ENCODE measurements around the gene MAPK6. TPM values are rescaled to one million over a fixed set of nuclear protein-coding genes. Genes with fewer than 3 reads are reported as not detected.
A peak's percentile ranks its signal among the peaks of the same experiment; 100 is the strongest.

MAPK6 gene
- total RNA-seq, 1 donor from 2014 or later, result 98.2 TPM

DNA sequence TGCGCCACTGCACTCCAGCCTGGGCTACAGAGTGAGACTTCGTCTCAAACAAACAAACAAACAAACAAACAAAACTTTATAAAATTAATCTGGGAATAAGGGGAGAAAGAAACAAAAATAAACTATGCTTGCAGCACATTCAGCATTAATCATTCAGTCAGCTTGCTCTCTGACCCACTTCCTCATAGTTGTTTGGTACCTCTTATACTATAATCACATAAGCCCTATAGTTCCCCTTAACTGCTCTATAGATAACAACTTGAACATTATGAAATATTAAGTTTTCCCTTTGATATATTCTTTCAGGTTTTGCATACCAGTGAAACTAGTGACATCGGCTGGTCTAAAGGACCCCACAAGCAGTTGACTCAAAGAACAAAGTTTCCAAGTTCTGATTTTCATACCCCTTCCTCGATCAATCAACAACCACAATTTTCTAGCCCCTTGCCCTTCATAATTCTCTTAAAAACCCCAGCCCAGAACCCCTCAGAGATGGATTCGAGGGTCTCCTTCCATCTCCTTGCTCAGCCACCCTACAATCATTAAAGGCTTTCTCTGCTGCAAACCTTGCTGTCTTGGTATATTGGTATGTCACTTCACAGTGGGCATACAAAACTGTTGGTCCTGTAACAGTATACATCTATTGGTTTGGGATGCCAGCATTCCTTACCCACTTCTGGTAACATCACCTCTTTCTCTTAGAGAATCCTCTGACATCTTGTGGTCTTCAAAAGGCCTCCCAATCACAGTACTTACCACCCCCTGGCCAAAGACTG is 67.2 kb downstream of the MAPK6 start:
- Mint-ChIP-seq H3K27me3 (ENCODE audit: low read depth, unreplicated experiment) (no peaks in the 10 kb centered on the region), H3K4me1 (ENCODE audit: low read depth, unreplicated experiment) (no peaks in the 10 kb centered on the region), H3K4me3 (ENCODE audit: unreplicated experiment) (no peak overlapping the region), H3K36me3 (ENCODE audit: low read depth, unreplicated experiment) (no peaks in the 10 kb centered on the region), H3K9me3 (ENCODE audit: unreplicated experiment) (peaks cover 2% of the 10 kb centered on the region), H3K27ac (ENCODE audit: unreplicated experiment) (no peak overlapping the region)
- DNase-seq (ENCODE audit: low read depth), result no peak
- Histone ChIP-seq H2AFZ (ENCODE audit: low read depth, low read length) (no peak overlapping the region), H3K36me3 (ENCODE audit: insufficient read depth, low read length) (no peaks in the 10 kb centered on the region), H4K20me1 (ENCODE audit: insufficient read depth, low read length) (no peaks in the 10 kb centered on the region), H3K79me2 (ENCODE audit: insufficient read depth, low read length) (no peaks in the 10 kb centered on the region), H3K9me3 (ENCODE audit: insufficient read depth, low read depth, low read length) (peaks cover 4% of the 10 kb centered on the region), H3K4me2 (ENCODE audit: low read length) (no peak overlapping the region), H3K9ac (ENCODE audit: low read length) (no peak overlapping the region), H3K27me3 (ENCODE audit: insufficient read depth, low read length) (no peaks in the 10 kb centered on the region), H3K4me1 (ENCODE audit: insufficient read depth, low read length) (no peaks in the 10 kb centered on the region), H3K27ac (ENCODE audit: low read depth, low read length) (no peak overlapping the region), H3K4me3 (ENCODE audit: insufficient read depth, low read depth, low read length) (no peak overlapping the region)
- TF ChIP-seq EZH2 (IDR thresholded peaks at IDR 0.05; ENCODE audit: insufficient read depth, low read length), result no peak
- no peak for TF ChIP-seq CTCF (IDR thresholded peaks at IDR 0.05; ENCODE audit: insufficient read depth, low read depth, low read length)
- FAIRE-seq, result no peak

DNA sequence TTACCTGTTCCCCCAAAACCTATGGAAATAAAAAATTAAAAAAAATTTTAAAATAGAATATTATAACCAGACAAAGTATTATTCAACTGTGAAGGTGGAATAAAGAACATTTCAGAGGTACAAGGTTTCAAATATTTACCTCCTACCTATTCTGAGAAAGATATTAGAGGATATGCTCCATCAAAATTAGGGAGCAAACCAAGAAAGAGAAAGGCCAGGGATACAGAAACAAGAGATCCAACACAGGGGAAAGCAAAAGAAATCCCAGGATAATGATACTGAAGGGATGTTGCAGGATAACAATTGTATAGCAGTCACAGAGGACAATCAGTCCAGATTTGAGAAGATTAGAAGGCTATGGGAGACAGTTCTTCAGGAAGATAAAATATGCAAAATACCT is 71.2 kb downstream of the MAPK6 start:
- Histone ChIP-seq H3K9me3 (ENCODE audit: insufficient read depth, low read depth, low read length) (peaks cover 4% of the 10 kb centered on the region), H3K79me2 (ENCODE audit: insufficient read depth, low read length) (no peaks in the 10 kb centered on the region), H3K36me3 (ENCODE audit: insufficient read depth, low read length) (no peaks in the 10 kb centered on the region), H2AFZ (ENCODE audit: low read depth, low read length) (no peak overlapping the region), H3K27ac (ENCODE audit: low read depth, low read length) (no peak overlapping the region), H3K4me2 (ENCODE audit: low read length) (no peak overlapping the region), H4K20me1 (ENCODE audit: insufficient read depth, low read length) (no peaks in the 10 kb centered on the region), H3K27me3 (ENCODE audit: insufficient read depth, low read length) (no peaks in the 10 kb centered on the region), H3K4me1 (ENCODE audit: insufficient read depth, low read length) (peaks cover 26% of the 10 kb centered on the region), H3K4me3 (ENCODE audit: insufficient read depth, low read depth, low read length) (no peak overlapping the region), H3K9ac (ENCODE audit: low read length) (no peak overlapping the region)
- DNase-seq (ENCODE audit: low read depth) (no peak), FAIRE-seq (no peak)
- Mint-ChIP-seq H3K4me3 (ENCODE audit: unreplicated experiment) (no peak overlapping the region), H3K36me3 (ENCODE audit: low read depth, unreplicated experiment) (no peaks in the 10 kb centered on the region), H3K9me3 (ENCODE audit: unreplicated experiment) (peaks cover 2% of the 10 kb centered on the region), H3K4me1 (ENCODE audit: low read depth, unreplicated experiment) (peaks cover 6% of the 10 kb centered on the region), H3K27ac (ENCODE audit: unreplicated experiment) (no peak overlapping the region), H3K27me3 (ENCODE audit: low read depth, unreplicated experiment) (peaks cover 2% of the 10 kb centered on the region)
- TF ChIP-seq EZH2 (IDR thresholded peaks at IDR 0.05; ENCODE audit: insufficient read depth, low read length), result no peak
- no peak for TF ChIP-seq CTCF (IDR thresholded peaks at IDR 0.05; ENCODE audit: insufficient read depth, low read depth, low read length)

DNA sequence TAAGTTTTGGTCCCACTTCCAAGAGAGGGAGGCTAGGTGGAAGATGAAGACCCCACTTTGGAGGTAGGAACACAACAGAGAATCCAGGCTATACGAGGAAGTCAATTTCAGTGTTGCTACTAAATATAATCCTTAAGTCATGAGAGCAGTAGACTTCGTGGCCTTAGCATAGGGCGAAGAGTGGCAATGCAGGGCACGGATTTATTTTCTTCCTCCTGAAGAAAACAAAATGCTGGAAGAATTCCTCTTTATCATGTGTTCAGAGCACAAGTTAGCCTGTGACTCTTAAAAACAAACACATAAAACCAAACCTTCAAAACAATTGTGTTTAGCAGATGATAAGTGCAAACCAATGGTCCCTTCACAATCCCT is 74.1 kb downstream of the MAPK6 start:
- Histone ChIP-seq H3K9me3 (ENCODE audit: insufficient read depth, low read depth, low read length) (no peaks in the 10 kb centered on the region), H3K4me2 (ENCODE audit: low read length) (peak overlapping the region; percentile 66), H3K4me3 (ENCODE audit: insufficient read depth, low read depth, low read length) (no peak overlapping the region), H3K79me2 (ENCODE audit: insufficient read depth, low read length) (no peaks in the 10 kb centered on the region), H3K36me3 (ENCODE audit: insufficient read depth, low read length) (no peaks in the 10 kb centered on the region), H2AFZ (ENCODE audit: low read depth, low read length) (no peak overlapping the region), H3K27me3 (ENCODE audit: insufficient read depth, low read length) (no peaks in the 10 kb centered on the region), H3K4me1 (ENCODE audit: insufficient read depth, low read length) (peaks cover 27% of the 10 kb centered on the region), H4K20me1 (ENCODE audit: insufficient read depth, low read length) (no peaks in the 10 kb centered on the region), H3K27ac (ENCODE audit: low read depth, low read length) (peak overlapping the region; percentile 88), H3K9ac (ENCODE audit: low read length) (peak overlapping the region; percentile 49)
- H3K4me1 Mint-ChIP-seq (ENCODE audit: low read depth, unreplicated experiment), result peaks cover 9% of the 10 kb centered on the region
- peaks cover 2% of the 10 kb centered on the region for H3K9me3 Mint-ChIP-seq (ENCODE audit: unreplicated experiment)
- no peak for FAIRE-seq
- peaks cover 2% of the 10 kb centered on the region for H3K27me3 Mint-ChIP-seq (ENCODE audit: low read depth, unreplicated experiment)
- peak overlapping the region; percentile 49 for H3K27ac Mint-ChIP-seq (ENCODE audit: unreplicated experiment)
- TF ChIP-seq CTCF (IDR thresholded peaks at IDR 0.05; ENCODE audit: insufficient read depth, low read depth, low read length) (no peak), EZH2 (IDR thresholded peaks at IDR 0.05; ENCODE audit: insufficient read depth, low read length) (no peak)
- H3K4me3 Mint-ChIP-seq (ENCODE audit: unreplicated experiment), result no peak overlapping the region
- DNase-seq (ENCODE audit: low read depth), result no peak
- peaks cover 3% of the 10 kb centered on the region for H3K36me3 Mint-ChIP-seq (ENCODE audit: low read depth, unreplicated experiment)
